Mononuclear cell (primary cell): ENCODE results near the gene EPS15. TPM values are rescaled to one million over a fixed set of nuclear protein-coding genes. Genes with fewer than 3 reads are reported as not detected.
"Not testable (repeated sequence)": the region's sequence is repeated elsewhere in the genome, so short reads cannot be mapped to it uniquely, and the experiment has no call there.

Experiments used
- H3K27me3 ChIP-seq: 2 replicates; pipeline ENCODE4 v1.6.0; 2011; ENCODE audit warnings: low read length, control low read depth; ENCODE audit not compliant: insufficient read depth
- H3K4me1 ChIP-seq: 2 replicates; pipeline ENCODE4 v1.5.1; 2011; ENCODE audit warnings: mild to moderate bottlenecking, low read length, control low read depth; ENCODE audit not compliant: insufficient read depth
- H3K4me3 ChIP-seq: 2 replicates; pipeline ENCODE4 v1.5.1; 2011; ENCODE audit warnings: mild to moderate bottlenecking, low read length, moderate library complexity
- H3K9me3 ChIP-seq: 2 replicates; pipeline ENCODE4 v1.5.1; 2011; ENCODE audit warnings: low read depth, mild to moderate bottlenecking, control low read depth, low read length
- total RNA-seq: library from RNA; depleted of rRNA; stranded (reverse); fragments of >200 nt; gene quantifications from one replicate; pipeline ENCODE4 v1.2.3, GENCODE V29; 2012

The EPS15 gene
- total RNA-seq, 1 donor = 98.6 TPM

DNA sequence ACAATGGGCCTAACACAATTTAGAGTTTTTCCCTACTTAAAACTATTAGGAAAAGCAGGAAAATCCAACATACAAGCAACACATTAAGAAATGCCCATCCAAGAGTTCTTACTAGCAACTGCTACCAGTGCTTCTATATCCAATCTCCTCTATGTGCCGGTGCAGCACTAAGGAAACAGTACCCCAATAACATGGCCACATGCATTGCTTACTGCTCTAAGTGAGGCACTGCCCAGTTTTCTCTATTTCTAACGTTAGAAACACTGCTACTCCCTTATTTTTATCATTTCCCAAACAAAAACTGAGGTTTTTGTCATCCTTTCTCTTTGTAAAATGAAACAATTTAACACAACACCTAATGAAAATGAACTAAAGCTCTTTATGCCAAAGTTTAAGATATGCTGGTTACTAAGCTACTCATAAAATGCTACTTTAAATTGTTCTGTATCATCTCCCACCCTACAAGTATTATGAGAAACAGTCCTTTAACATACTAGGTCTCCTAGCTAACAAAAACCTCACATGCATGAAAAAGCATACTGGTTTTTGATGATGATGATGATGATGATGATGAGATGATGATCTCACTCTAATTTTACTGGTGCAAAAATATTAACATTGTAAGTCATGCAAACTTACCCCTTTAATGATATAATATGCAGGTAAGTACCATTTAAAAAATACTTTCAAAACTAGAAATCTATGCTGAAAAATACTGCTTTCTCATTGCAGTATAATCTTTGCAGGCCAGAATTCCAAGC lies 98.0 kb downstream of the EPS15 start:
- H3K9me3 ChIP-seq = no peaks in the 10 kb centered on the region
- H3K27me3 ChIP-seq = no peaks in the 10 kb centered on the region
- no peak overlapping the region for H3K4me3 ChIP-seq
- H3K4me1 ChIP-seq = no peaks in the 10 kb centered on the region

DNA sequence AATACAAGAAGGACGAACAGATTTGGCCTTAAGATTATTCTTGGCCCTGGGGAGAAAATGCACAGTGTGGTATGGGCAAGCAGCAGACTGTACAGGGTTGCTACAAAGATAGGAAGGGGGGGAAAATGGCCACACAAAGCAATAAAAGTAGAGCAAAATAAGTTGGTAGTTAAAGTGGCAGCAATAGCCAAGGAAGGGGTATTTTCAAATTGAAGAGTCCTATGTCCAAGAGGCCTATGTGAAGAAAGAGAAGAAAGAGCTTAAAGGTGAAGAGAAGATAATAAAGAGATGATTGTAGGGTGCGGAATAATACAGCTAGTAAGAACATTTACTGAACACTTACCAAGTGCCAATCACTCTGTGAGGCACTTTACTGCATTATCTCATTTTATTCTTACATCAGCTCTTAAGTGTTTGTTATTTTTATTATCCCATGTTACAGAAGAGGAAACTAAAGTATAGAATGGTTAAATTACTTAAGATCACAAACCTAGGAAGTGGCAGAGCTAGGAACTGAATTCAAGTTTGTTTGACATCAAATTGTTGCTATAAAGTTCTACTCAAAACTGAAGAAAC lies 100.6 kb downstream of the EPS15 start:
- H3K27me3 ChIP-seq = no peaks in the 10 kb centered on the region
- H3K4me3 ChIP-seq = no peak overlapping the region
- no peaks in the 10 kb centered on the region for H3K4me1 ChIP-seq
- H3K9me3 ChIP-seq = no peaks in the 10 kb centered on the region

DNA sequence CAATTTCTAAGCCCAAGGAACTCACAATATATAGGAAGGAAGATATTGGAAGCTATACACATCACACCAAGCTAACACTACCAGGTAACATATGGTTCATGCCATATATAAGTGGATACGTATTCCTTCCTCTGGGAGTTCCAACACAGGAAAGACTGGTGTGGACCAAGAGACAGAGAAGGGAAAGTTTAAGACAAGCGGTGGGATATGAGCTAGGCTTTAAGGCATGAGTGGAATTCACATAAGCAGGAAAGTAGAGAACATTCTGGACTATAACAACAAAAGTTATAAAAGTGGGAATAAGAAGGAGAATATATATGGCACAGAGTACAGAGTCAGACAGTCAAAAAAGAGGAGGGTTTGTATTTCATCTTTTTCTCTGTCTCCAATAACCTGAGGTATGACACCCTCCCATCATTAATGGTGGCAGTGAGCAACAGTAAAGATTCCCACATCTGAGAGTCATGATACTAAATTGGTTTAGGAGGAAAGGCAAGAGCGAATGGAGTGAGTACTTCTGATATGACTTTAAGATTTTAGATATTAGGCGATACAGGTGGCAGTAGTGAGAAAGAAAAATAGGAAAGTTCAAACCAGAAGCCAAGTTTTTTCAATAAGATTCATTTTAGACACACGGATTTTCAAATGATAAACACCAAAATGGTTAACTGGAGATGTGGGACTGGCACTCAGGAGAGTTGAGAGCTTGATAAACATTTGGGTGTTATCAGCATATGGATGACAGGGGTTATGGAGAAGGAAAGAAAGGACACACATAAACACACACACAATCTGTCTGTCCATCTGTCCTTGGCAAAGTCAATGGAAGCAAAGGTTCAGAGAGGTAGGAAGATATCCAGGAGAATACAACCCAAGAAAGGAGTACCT lies 101.3 kb downstream of the EPS15 start:
- Histone ChIP-seq H3K27me3 (no peaks in the 10 kb centered on the region), H3K9me3 (no peaks in the 10 kb centered on the region), H3K4me1 (no peaks in the 10 kb centered on the region), H3K4me3 (no peak overlapping the region)

DNA sequence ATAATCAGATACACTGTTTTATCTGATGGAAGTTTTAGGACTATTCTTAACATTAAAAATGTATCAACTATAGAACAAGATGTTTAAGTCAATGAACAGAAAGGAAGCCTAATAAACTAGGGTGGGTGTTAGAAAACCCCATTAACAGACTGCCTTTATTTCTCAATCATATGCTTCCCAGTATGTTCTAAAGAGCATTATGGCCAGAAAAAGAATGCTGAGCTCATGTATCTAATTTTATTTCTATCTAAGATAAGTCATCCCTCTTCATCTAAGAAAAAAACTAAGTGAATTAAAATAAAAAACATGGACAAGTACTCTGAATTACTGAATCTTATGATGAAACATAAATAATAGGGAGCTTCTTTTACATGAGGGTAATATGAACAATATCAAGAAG lies 102.2 kb downstream of the EPS15 start:
- no peaks in the 10 kb centered on the region for H3K4me1 ChIP-seq
- no peaks in the 10 kb centered on the region for H3K9me3 ChIP-seq
- no peaks in the 10 kb centered on the region for H3K27me3 ChIP-seq
- no peak overlapping the region for H3K4me3 ChIP-seq

DNA sequence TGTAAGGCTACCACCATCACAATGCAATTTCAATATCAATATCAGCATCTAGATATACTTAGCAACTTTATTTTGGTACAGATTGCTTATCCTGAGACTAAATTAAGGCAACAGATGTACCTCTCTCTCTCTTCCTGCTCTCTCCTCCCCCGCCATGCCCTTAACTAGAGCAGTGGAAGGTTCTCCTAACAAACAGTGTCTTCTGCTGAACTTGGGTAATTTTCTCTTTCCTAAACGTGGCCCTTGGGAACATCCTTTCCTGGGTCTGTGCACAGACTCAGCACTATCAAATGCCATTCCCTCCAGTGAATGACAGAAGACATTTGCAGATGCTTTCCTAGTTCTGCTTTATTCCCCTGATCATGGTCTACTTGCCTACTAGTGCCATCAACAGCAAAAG lies 103.1 kb downstream of the EPS15 start:
- no peaks in the 10 kb centered on the region for H3K27me3 ChIP-seq
- no peaks in the 10 kb centered on the region for H3K9me3 ChIP-seq
- no peak overlapping the region for H3K4me3 ChIP-seq
- H3K4me1 ChIP-seq = no peaks in the 10 kb centered on the region

DNA sequence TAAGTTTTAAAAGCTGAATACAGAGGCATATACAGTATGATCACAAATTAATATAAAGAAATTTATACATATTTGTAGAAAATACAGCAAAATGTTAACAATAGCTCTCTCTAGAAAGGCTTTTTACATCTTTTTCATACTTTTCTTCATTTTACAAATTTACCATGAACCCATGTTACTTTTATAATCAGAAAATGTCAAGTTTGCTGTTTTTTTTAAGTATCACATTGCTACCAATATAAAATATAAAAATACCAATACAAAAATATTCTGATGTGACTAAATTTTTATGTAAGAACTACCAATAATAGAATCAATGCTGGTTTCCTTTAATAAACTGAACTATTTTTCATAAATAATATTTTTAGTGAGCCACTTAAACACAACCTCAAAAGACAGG lies 104.3 kb downstream of the EPS15 start:
- no peaks in the 10 kb centered on the region for H3K27me3 ChIP-seq

DNA sequence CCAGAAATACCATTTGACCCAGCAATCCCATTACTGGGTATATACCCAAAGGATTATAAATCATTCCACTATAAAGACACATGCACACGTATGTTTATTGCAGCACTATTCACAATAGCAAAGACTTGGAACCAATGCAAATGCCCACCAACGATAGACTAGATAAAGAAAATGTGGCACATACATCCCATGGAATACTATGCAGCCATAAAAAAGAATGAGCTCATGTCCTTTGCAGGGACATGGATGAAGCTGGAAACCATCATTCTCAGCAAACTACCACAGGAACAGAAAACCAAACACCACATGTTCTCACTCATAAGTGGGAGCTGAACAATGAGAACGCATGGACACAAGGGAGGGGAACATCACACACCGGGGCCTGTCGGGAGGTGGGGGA lies 107.2 kb downstream of the EPS15 start:
- H3K9me3 ChIP-seq, H3K4me1 ChIP-seq, H3K4me3 ChIP-seq, H3K27me3 ChIP-seq: not testable (repeated sequence)

More for the DNA sequence above, 104.3 kb downstream of the EPS15 start:
- Histone ChIP-seq H3K9me3 (no peaks in the 10 kb centered on the region), H3K4me3 (no peak overlapping the region), H3K4me1 (no peaks in the 10 kb centered on the region)

DNA sequence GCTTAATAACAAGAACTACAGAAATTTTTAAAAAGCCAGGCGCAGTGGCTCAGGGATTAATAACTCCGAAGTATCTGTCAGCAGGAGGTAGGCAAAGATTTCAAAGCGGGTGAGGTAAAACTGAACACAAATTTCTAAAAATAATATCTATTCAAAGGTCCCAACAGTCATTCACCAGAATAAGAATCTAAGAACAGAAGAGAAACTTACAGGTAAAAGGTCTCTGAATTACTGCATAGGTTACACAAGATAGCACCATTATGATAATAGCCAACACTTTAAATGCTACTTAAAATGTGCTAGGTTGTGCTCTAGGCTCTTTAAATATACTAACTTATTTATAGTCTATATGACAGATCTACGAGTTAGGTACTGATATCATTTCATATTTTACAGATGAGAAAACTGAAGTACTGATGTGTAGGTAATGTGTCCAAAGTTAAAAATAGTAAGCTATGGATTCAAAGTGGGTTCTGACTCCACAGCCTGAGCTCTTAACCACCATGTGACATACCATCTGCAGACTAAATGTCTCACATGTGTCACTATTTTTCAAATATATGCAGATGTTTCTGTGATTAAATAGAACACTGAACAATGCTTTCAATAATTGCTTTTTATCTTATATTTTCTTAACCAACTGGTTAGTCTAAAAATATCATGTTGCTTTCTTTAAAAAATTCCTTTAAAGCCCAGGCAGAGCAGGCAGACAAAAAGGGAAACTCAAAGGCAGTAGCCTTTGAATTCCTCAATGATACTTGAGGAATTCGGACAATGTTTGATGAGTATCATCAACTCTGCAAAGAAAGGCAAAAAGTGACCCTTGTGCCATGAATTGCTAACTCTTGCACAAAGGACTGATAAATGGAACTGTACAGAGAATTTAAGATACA lies 108.3 kb downstream of the EPS15 start:
- no peaks in the 10 kb centered on the region for H3K4me1 ChIP-seq
- no peaks in the 10 kb centered on the region for H3K9me3 ChIP-seq
- no peak overlapping the region for H3K4me3 ChIP-seq
- H3K27me3 ChIP-seq = no peaks in the 10 kb centered on the region

DNA sequence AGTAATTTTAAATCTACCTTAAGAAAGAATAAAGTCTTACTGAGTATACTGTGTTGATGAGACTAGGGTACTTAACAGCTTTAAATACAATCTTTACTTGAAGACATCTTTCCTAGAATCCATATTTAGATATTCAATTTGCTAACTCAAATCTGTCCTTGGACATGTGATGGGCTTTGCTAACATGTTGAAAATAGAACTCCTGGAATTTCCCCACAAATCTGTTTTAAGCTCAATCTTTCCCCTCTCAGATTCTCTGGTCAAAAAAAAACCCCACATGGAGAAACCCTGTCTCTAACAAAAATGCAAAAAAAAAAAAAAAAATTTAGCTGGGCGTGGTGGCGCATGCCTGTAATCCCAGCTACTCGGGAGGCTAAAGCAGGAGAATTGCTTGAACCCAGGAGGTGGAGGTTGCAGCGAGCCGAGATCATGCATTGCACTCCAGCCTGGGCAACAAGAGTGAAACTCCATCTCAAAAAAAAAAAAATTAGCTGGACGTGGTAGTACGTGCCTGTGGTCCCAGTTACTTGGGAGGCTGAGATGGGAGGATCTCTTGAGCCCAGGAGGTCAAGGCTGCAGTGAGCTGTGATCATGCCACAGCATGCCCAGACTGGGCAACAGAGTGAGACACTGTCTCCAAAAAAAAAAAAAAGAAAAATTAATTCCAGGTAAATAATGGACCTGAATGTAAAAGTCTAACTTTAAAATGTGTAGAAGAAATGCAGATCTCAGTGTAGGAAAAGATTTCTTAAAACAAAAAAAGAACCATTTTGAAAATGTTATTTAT lies 109.1 kb downstream of the EPS15 start:
- not testable (repeated sequence) for H3K9me3 ChIP-seq, H3K4me3 ChIP-seq, H3K4me1 ChIP-seq, H3K27me3 ChIP-seq

DNA sequence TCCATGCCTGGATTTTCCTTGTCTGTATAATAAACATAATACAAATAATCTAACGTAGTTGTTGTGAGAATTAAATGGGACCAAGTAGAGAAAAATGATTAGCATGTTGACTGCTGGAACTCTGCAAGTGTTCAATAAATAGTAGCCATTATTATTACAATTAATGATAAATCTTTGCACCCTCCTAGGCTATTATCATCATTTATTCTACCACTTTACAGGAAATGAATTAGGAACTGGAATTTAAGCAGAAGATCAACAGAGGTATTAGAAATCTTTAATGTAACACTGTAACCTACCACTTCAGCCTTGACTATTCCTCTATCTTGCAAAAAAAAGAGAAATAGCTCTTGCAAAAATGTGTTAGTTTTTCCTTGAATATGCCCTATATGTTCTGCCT lies 126.8 kb downstream of the EPS15 start:
- H3K9me3 ChIP-seq = no peaks in the 10 kb centered on the region

DNA sequence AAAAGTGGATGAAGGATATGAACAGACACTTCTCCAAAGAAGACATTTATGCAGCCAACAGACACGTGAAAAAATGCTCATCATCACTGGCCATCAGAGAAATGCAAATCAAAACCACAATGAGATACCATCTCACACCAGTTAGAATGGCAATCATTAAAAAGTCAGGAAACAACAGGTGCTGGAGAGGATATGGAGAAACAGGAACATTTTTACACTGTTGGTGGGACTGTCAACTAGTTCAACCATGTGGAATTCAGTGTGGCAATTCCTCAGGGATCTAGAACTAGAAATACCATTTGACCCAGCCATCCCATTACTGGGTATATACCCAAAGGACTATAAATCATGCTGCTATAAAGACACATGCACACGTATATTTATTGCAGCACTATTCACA lies 128.4 kb downstream of the EPS15 start:
- H3K9me3 ChIP-seq, H3K27me3 ChIP-seq, H3K4me1 ChIP-seq, H3K4me3 ChIP-seq: not testable (repeated sequence)

More for the DNA sequence above, 126.8 kb downstream of the EPS15 start:
- Histone ChIP-seq H3K4me3 (no peak overlapping the region), H3K27me3 (no peaks in the 10 kb centered on the region), H3K4me1 (no peaks in the 10 kb centered on the region)

DNA sequence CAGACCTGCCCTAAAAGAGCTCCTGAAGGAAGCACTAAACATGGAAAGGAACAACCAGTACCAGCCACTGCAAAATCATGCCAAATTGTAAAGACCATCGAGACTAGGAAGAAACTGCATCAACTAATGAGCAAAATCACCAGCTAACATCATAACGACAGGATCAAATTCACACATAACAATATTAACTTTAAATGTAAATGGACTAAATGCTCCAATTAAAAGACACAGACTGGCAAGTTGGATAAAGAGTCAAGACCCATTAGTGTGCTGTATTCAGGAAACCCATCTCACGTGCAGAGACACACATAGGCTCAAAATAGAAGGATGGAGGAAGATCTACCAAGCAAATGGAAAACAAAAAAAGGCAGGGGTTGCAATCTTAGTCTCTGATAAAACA lies 131.8 kb downstream of the EPS15 start:
- H3K4me1 ChIP-seq, H3K4me3 ChIP-seq, H3K9me3 ChIP-seq, H3K27me3 ChIP-seq: not testable (repeated sequence)

DNA sequence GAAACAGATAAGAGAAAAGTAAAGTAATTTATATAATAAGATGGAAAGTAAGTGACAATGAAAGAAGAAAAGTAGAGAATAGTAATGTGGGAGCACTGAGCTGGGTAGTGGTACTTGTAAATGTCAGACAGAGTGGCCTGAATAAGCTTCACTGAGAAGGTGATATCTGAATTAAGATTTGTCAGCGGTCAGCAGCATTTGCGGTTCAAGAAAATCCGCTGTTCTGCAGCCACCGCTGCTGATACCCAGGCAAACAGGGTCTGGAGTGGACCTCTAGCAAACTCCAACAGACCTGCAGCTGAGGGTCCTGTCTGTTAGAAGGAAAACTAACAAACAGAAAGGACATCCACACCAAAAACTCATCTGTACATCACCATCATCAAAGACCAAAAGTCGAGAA lies 132.8 kb downstream of the EPS15 start:
- H3K4me3 ChIP-seq, H3K9me3 ChIP-seq, H3K4me1 ChIP-seq, H3K27me3 ChIP-seq: not testable (repeated sequence)

DNA sequence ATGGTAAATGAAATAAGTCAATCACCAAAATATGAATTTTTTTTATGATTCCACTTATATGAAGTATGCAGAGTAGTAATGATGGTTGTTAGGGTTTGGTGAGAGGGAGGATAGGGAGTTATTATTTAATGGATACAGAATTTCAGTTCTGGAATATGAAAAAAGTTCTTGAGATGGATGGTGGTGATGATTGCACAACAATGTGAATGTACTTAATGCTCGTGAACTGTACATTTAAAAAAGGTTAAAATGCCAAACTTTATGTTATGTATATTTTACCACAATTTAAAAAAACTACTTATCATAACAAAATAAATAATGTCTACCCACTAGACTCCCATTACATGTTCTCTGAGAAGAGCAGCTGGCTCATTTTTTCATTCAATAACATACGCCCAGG lies 133.3 kb downstream of the EPS15 start:
- H3K27me3 ChIP-seq = no peaks in the 10 kb centered on the region
- no peak overlapping the region for H3K4me3 ChIP-seq
- H3K9me3 ChIP-seq = peaks cover 6% of the 10 kb centered on the region
- H3K4me1 ChIP-seq = no peaks in the 10 kb centered on the region
